Erythroblast (primary cell): ENCODE measurements around the gene TRPC6.
A peak's percentile ranks its signal among the peaks of the same experiment; 100 is the strongest.

Experiments used
- DNase-seq, 2 experiments: peaks; one replicate each; lab custom pipeline; 2025; lab: John Stamatoyannopoulos, UW
- GATA1 ChIP-seq: IDR thresholded peaks from 2 replicates; pipeline ENCODE4 v1.6.1; 2011; ENCODE audit warnings: low read depth, mild to moderate bottlenecking, control low read depth, low read length, moderate library complexity
- POLR2A ChIP-seq: IDR thresholded peaks from 2 replicates; pipeline ENCODE4 v1.6.1; 2011; ENCODE audit warnings: mild to moderate bottlenecking, low read length

Gene TRPC6

DNA sequence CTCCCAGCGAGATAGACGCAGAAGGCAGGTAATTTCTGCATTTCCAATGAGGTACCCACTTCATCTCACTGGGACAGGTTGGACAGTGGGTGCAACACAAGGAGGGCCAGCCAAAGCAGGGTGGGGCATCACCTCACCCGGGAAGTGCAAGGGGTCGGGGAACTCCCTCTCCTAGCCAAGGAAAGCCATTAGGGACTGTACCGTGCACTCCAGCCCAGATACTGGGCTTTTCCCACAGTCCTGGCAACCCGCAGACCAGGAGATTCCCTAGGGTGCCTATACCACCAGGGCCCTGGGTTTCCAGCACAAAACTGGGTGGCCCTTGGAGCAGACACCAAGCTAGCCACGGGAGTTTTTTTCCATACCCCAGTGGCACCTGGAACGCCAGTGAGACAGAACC lies 17.2 kb downstream of the TRPC6 start:
- DNase-seq, result no peak
- no peak for TF ChIP-seq POLR2A
- no peak for TF ChIP-seq GATA1

DNA sequence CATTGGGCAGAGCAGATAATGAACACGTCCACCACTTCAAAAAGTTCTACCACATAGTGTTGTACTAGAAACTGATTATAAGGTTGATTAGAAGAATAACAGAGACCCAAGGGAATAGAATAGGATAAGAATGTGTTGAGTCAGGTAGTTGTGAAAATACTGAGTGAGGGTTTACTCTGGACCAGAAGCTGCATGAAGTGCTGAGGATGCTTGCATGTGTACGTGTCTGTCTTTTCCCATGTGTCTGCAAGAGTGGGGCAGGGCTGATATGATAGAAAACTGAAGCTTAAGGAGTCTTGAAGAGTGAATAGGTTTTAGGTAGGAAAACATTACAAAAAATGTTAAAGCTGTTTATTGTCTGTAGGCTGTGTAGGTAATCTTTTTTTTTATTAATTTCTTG lies 20.6 kb downstream of the TRPC6 start:
- DNase-seq, result no peak
- TF ChIP-seq POLR2A (no peak), GATA1 (no peak)

DNA sequence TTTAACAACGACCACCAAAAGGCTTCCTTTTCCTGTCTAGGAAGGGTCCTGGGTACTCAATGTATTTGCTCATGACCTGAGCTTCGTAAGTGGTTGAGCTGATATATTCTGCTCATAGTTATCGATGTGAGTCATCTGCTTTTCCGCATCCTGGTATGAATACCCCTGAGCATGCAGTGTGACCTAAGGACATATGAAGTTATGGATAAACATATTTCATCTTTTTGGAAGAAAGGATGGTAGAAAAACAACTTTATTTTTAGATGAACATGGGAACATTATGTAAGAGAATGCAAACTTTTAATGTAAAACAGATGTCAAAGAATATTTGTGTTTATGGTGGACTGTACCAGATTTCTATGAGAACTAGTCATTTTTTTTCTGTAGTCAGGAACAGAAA lies 28.4 kb downstream of the TRPC6 start:
- TF ChIP-seq POLR2A (no peak), GATA1 (no peak)

DNA sequence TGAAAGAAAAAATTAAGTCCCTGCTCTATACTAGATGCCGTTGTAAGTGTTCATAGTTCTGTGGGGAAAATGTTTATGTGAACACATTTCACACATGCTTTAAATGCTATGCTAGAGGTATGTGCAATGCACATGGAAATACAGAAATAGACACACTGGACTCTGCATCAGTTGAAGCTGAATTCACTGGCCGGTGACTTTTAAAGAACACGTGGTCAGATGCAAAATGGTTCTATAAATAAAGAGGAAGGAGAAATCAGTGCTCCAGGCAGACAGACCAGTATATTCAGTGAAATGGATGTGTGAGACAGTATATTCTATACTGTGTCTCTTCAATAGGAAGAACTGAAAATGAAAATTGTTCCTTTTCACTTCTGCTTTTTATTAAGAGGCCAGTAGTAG lies 29.9 kb downstream of the TRPC6 start:
- DNase-seq, result no peak
- TF ChIP-seq GATA1 (no peak), POLR2A (no peak)

More for the DNA sequence above, 28.4 kb downstream of the TRPC6 start:
- DNase-seq, result no peak

DNA sequence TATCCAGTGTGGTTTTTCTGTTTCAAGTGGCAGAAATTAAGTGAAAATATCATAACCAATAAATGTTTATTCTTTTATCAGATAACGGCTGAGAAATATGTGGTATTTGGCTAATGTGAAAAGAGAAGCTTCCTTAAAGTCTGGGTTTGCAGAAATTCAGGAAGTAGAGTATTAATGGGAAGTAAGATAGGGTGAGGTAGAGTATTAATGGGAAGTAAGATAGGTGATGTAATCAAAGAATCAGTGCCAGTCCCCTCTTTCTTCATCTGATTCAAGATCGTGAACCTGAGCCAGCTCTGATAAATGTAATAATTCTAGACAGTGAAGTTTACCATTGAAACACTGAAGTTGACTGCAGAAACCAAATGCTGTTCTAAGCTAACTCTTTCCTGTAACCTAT lies 30.9 kb downstream of the TRPC6 start:
- TF ChIP-seq GATA1, result no peak
- TF ChIP-seq POLR2A, result no peak
- DNase-seq, result no peak

DNA sequence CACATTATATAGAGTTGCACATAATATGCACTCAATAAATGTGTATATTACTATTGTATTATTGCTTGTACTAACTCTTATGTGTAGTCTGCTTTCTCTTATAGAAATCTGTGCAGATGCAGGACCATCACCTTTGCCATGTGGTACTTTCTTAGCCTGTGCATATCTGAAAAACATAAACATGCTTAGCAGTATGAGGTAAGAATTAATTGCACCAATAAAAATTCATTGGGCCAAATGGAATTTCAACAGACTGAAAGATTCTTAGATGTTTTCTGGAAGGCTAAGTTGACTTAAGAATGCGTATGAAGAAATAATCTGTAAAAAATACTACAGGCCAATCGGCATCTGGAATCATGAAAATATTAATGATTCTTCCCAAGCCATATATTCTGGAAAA lies 55.3 kb downstream of the TRPC6 start:
- DNase-seq, result no peak
- TF ChIP-seq POLR2A, result no peak
- no peak for TF ChIP-seq GATA1

DNA sequence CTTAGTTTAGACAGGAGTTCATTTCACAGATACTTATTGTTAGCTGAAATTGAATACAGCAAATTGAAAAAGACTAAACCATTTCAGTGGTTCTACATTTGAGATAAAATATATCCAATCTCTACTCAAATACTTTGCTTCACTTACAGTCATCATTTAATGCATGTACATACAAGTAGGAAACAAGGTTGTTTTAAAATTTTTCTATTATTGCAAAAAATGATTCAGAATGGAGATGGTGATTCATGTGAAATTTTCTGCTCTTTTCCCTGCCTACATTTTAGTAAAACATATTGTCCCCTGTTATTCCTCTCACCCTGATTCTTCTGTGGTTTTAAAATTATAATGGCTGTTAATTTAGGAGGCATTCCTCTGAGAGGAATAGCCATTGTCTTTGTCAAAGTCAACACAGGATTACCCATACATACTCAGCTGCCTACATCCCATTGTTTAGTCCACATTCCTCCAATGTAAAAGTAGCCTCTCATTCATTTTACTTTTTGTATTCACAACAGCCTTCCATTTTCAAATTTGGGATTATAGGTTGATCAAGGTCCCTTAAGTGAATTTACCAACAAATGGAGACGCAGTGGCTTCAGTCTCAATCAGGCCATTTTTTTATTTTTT lies 60.1 kb downstream of the TRPC6 start:
- no peak for TF ChIP-seq POLR2A
- no peak for TF ChIP-seq GATA1
- no peak for DNase-seq

DNA sequence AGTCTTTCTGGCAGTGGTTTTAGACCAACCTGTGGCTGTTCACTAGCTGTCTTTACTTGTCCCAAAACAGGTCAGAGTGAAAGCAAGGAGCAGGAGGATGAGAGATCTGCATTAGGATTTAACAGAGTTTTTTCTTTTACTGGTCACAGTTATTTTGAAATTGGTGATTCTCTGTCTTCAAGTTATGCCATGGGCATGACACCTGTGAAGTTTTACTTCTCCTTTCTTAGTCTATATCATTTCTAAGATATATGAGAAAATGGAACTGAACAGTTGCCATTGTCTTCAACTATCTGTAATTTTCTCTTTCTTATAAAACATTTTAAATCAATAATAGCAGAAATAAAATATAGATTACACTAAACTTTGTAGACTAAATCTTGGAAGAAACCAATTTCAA lies 60.6 kb downstream of the TRPC6 start:
- TF ChIP-seq POLR2A (no peak), GATA1 (no peak)
- no peak for DNase-seq

DNA sequence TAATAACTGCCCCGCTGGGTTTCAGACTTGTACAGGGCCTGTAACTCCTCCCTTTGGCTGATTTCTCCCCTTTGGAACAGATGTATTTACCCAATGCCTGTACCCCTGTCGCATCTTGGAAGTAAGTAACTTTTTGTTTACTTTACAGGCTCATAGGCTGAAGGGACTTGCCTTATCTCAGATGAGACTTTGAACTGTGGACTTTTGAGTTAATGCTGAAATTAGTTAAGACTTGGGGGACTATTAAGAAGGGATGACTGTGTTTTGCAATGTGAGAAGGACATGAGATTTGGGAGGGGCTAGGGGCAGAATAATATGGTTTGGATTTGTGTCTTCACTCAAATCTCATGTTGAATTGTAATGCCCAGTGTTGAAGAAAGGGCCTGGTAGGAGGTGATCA lies 62.0 kb downstream of the TRPC6 start:
- no peak for DNase-seq
- TF ChIP-seq POLR2A (no peak), GATA1 (no peak)

DNA sequence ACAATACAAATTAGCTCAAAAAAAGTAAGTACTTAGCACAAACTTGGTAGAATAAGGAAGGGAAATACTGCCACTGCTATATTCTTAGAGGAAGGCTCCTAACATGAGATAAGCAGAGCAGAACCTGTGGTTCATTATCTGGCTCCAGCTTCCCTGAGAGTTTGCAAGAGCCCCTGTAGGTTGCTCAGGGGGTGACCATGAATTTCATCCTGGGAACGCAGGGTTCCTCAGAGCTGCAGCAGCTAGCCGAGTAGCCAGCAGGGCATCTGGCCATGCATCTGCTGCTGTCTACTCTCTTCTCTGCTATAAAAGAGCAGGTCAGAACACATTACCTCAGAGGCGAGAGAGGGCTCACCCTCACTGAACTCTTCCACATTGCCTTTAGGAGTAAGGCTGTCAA lies 67.3 kb downstream of the TRPC6 start:
- TF ChIP-seq GATA1 (no peak), POLR2A (no peak)
- DNase-seq, result peak in 1 of 2 experiments; percentile 3

DNA sequence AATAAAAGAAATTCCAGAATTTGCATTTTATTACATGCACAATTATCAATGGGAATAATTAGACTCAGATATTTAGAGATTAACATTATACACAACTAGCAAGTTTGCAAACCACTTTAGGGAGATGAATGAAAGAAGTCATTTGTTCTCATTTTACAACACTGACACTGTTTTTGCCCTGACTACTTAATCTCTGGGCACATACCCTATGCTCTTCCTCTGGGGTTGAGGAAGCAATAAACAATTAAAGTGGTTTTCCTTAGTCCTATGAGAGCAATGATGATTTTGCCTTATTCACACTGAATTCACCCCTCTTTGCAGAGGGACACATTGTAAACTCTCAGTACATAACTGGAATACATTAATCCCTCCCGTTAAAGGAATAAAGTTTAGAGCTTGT lies 72.7 kb downstream of the TRPC6 start:
- no peak for TF ChIP-seq POLR2A
- no peak for TF ChIP-seq GATA1
- DNase-seq, result no peak

DNA sequence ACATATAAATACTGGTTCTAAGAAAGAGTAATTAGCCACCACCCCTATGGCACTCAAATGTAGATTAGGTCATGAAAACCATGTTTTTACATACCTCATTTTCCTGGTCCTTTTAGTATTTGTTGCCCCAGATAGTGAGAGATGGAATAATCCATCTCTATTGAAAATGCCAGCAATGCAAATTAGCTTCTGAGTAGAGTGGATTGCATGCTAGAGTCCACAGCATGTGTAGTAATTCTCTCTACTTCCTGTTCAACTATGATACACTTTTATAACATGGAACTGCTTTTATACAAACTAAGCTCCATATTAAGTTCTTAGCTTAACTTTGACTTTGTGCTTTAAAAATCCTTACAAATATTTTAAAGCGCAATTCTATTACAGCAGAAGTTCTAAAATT lies 73.2 kb downstream of the TRPC6 start:
- TF ChIP-seq GATA1 (no peak), POLR2A (no peak)
- no peak for DNase-seq

DNA sequence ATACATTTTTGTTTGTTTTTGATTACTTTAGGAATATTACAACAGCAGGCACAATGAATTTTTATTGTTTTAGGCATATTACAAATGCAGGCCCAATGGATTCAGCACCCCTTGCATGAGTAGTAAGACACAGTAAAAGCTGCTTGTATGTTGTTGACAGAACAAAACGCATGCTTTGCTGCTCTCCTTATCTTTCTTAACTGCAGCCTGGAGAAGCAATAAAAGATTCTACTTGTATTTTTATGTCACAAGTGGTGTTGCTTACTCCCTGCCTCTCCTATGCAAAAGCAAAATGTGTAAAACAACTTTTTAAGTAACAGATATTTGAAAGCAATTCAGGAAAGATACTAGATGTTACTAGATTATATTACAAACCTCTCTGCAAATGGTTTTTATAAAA lies 73.9 kb downstream of the TRPC6 start:
- TF ChIP-seq POLR2A (no peak), GATA1 (no peak)
- DNase-seq, result no peak

DNA sequence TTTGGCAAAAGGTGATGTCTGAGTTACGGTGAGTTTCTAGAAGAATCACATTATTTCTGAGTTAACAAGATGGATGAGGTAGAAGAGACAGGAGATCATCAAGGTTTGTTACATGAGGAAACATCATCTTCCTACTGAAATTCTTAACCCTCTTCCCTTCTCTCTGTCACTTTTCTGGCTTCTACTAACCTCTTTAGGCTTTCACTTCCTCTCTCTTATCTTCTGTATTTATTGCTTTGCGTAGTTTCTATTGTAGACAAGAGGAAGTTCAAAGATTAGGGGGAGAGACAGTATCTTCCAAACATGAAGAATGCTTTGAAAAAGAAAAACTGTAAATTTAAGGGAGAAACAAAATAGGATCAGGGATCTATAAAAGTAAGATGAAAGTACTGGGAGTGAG lies 75.4 kb downstream of the TRPC6 start:
- no peak for DNase-seq
- TF ChIP-seq POLR2A (no peak), GATA1 (no peak)

DNA sequence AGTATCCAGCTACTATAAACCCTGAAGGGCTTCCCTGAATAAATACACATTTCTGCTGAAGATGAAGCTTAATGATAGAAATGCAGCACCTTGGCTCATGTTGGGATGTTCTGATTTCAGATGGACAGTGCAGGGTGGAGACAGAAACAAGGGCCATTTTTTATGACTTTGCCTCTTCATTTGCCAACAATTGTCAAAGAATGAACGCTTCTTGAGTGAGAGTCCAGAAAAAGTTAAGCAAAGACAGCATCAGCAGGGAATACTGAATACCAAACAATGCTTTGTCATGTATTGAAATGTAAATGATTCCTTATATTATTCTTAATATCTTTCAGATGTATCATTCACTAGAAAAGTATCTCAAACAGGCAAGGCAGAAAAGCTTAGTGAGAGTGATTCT lies 84.9 kb downstream of the TRPC6 start:
- no peak for TF ChIP-seq POLR2A
- TF ChIP-seq GATA1, result no peak

More for the DNA sequence above, 84.9 kb downstream of the TRPC6 start:
- DNase-seq, result no peak
